Calu3 (cell line): ENCODE data around the gene GABRB3. TPM values are rescaled to one million over a fixed set of nuclear protein-coding genes. Genes with fewer than 3 reads are reported as not detected.

Experiments used
- BruUV-seq: library from RNA; stranded (reverse); fragments of 400-500 nt; replicated peaks from 2 replicates; lab custom pipeline; 2021; lab: Mats Ljungman, UMichigan
- CTCF ChIA-PET: fragments of 300-600 bp; sonication (Branson Sonifier 250); formaldehyde crosslinking; loops from one replicate; lab custom pipeline; 2022; ENCODE audit warnings: antibody characterized with exemption; lab: Charles Lee
- DNase-seq: peaks from one replicate; pipeline ENCODE4 v3.0.0; 2022
- H3K27ac Mint-ChIP-seq: one replicate; pipeline ENCODE4 v1.8.0; 2022; ENCODE audit warnings: mixed read lengths; ENCODE audit not compliant: unreplicated experiment
- H3K27me3 Mint-ChIP-seq: one replicate; pipeline ENCODE4 v1.8.0; 2022; ENCODE audit warnings: mixed read lengths; ENCODE audit not compliant: unreplicated experiment
- H3K36me3 Mint-ChIP-seq: one replicate; pipeline ENCODE4 v1.8.0; 2022; ENCODE audit warnings: mild to moderate bottlenecking, moderate library complexity, mixed read lengths; ENCODE audit not compliant: insufficient read depth, unreplicated experiment
- H3K4me1 Mint-ChIP-seq: one replicate; pipeline ENCODE4 v1.8.0; 2022; ENCODE audit warnings: mild to moderate bottlenecking, low read depth, mixed read lengths; ENCODE audit not compliant: unreplicated experiment
- H3K4me3 Mint-ChIP-seq: one replicate; pipeline ENCODE4 v1.8.0; 2022; ENCODE audit warnings: mild to moderate bottlenecking, low read depth, moderate library complexity, mixed read lengths; ENCODE audit not compliant: unreplicated experiment
- H3K9me3 Mint-ChIP-seq: one replicate; pipeline ENCODE4 v1.8.0; 2022; ENCODE audit warnings: low read depth, mixed read lengths; ENCODE audit not compliant: unreplicated experiment
- intact Hi-C: fragments of 100-400 bp; cut with micrococcal nuclease; formaldehyde crosslinking; loops from one replicate; pipeline ENCODE4 v1.10.0; 2022; ENCODE audit not compliant: unreplicated experiment
- total RNA-seq: library from RNA; stranded (reverse); gene quantifications from 2 replicates; pipeline ENCODE4 v1.2.3, GENCODE V29; 2022
- TF ChIP-seq, protein P1 (sequence below): fragments of 200-600 bp; IDR thresholded peaks from one replicate; pipeline ENCODE4 v1.8.0; 2022; ENCODE audit warnings: antibody characterized with exemption; ENCODE audit not compliant: unreplicated experiment

GABRB3 gene
- total RNA-seq, 1 experiment from 2014 or later: not detected

DNA sequence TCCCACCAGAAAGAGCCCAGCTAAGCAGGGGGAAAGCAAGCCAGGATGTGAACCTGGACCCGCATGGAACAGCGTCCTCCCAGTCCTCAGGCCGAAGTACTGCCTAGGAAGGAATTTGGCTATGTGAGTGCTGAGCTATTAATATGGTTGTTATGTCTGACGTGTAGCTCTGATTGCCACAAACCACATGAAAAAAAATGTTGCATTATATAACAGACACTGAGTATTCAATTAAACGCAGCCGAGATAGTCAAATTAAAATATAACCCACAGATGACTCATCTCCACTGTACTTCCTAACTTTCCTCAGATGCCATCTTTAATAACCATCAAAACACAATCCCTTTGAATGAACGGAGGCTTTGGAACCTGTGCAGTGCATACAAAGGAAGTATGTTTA, 111.1 kb downstream of the GABRB3 start:
- Mint-ChIP-seq H3K27ac (no peak overlapping the region), H3K36me3 (no peaks in the 10 kb centered on the region)
- CTCF ChIA-PET: no interaction called here

DNA sequence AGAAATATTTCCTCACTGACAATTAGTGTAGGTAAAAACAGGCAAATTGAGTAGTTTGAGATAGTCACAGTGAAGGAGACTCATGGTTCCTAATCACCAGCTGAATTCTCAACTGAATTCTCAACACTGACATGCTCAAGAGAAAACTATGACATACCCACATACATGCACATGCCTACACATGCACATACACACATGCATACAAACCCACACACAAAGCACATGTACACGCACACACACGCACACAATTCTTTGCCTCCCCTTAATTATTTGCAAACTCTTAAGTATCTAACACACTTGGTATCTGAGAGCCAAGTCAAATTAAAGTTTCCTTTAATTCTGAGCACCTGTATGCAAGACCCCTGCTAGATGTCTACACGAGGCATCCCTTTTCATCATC, 111.8 kb downstream of the GABRB3 start:
- CTCF ChIA-PET: no interaction called here
- DNase-seq: no peak
- H3K9me3 Mint-ChIP-seq: no peaks in the 10 kb centered on the region
- no TSS peak for BruUV-seq
- H3K27ac Mint-ChIP-seq: no peak overlapping the region
- intact Hi-C loops: no loop called here
- H3K4me3 Mint-ChIP-seq: no peak overlapping the region
- TF ChIP-seq, protein P1, sequence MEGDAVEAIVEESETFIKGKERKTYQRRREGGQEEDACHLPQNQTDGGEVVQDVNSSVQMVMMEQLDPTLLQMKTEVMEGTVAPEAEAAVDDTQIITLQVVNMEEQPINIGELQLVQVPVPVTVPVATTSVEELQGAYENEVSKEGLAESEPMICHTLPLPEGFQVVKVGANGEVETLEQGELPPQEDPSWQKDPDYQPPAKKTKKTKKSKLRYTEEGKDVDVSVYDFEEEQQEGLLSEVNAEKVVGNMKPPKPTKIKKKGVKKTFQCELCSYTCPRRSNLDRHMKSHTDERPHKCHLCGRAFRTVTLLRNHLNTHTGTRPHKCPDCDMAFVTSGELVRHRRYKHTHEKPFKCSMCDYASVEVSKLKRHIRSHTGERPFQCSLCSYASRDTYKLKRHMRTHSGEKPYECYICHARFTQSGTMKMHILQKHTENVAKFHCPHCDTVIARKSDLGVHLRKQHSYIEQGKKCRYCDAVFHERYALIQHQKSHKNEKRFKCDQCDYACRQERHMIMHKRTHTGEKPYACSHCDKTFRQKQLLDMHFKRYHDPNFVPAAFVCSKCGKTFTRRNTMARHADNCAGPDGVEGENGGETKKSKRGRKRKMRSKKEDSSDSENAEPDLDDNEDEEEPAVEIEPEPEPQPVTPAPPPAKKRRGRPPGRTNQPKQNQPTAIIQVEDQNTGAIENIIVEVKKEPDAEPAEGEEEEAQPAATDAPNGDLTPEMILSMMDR: no peak
- no peaks in the 10 kb centered on the region for H3K4me1 Mint-ChIP-seq
- H3K27me3 Mint-ChIP-seq: no peaks in the 10 kb centered on the region
- no peaks in the 10 kb centered on the region for H3K36me3 Mint-ChIP-seq

More for the DNA sequence above, 111.1 kb downstream of the GABRB3 start:
- no peaks in the 10 kb centered on the region for H3K9me3 Mint-ChIP-seq
- TF ChIP-seq, protein P1: no peak
- no peak overlapping the region for H3K4me3 Mint-ChIP-seq
- intact Hi-C loops: no loop called here
- H3K4me1 Mint-ChIP-seq: no peaks in the 10 kb centered on the region
- BruUV-seq: no TSS peak
- no peak for DNase-seq
- no peaks in the 10 kb centered on the region for H3K27me3 Mint-ChIP-seq

DNA sequence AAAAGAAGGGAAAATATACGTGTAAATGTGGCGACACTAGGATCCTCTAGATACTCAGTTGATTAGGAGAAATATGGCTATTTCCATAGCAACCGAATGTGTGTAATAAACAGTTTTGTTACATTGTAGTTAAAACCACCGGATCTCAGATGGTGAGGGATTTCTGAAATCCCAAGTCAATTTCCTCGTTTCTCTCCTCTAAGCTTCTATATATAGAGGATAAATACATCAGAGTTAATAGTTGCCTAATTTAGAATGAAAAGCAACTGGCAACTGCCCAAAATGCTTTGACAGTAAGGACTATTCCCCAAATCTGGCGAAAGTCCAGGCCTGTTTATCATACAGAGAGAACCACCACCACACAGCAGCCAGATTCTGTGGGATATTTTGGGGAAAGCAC, 112.6 kb downstream of the GABRB3 start:
- TF ChIP-seq, protein P1: no peak
- Mint-ChIP-seq H3K27me3 (no peaks in the 10 kb centered on the region), H3K27ac (no peak overlapping the region), H3K9me3 (no peaks in the 10 kb centered on the region), H3K4me3 (no peak overlapping the region), H3K4me1 (no peaks in the 10 kb centered on the region), H3K36me3 (no peaks in the 10 kb centered on the region)
- CTCF ChIA-PET: no interaction called here
- DNase-seq: no peak
- no TSS peak for BruUV-seq
- intact Hi-C loops: no loop called here

DNA sequence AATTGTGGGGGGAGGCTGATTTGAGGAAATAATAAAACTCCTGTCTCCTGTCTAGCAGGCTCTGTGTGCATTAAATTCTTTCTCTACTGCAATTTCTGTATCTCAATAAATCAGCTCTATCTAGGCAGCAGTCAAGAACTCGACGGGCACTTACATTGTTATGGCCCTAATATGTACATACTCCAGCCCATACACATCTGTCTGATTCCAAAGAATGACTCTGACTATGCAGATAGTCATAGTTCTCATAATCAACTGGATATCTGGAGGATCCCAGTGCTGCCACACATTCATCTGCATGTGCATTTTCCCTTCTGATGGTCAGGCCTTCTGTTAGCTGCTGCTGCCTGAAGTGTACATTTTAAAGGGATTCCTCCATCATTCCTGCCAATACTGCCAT, 114.6 kb downstream of the GABRB3 start:
- BruUV-seq: no TSS peak
- no peak for DNase-seq
- Mint-ChIP-seq H3K9me3 (no peaks in the 10 kb centered on the region), H3K27me3 (no peaks in the 10 kb centered on the region), H3K27ac (no peak overlapping the region), H3K4me1 (no peaks in the 10 kb centered on the region), H3K4me3 (no peak overlapping the region), H3K36me3 (no peaks in the 10 kb centered on the region)
- CTCF ChIA-PET: no interaction called here
- intact Hi-C loops: no loop called here
- TF ChIP-seq, protein P1: no peak

DNA sequence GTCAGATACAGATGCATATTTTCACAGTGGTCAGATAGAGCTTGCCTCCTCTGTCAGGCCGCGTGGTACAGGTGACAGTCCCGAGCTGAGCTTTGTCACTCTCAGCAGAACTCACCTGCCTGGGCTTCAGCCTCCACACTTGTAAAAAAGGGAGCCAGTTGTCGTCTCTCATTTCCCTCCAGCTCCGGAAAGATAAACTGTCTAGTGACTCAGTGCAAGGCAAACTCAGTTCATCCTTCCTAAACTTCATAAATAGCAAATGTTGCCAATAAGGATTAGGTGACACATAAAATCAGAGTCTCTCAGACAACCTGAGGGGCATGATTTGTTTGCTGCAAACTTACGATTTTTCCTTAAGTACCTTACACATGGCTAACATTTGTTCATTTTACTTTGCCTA, 116.8 kb downstream of the GABRB3 start:
- CTCF ChIA-PET: no interaction called here
- Mint-ChIP-seq H3K4me1 (no peaks in the 10 kb centered on the region), H3K27me3 (no peaks in the 10 kb centered on the region), H3K4me3 (no peak overlapping the region), H3K36me3 (no peaks in the 10 kb centered on the region), H3K27ac (no peak overlapping the region), H3K9me3 (no peaks in the 10 kb centered on the region)
- BruUV-seq: no TSS peak
- intact Hi-C loops: no loop called here
- TF ChIP-seq, protein P1: no peak
- DNase-seq: no peak
